ENCODE results near the gene LRMDA. TPM values are rescaled to one million over a fixed set of nuclear protein-coding genes. Genes with fewer than 3 reads are reported as not detected.

Gene LRMDA
- total and polyA plus RNA-seq, 2 of the 4 experiments (the other 2 are of a cell fraction) = 0.07 TPM; not detected in 1

DNA sequence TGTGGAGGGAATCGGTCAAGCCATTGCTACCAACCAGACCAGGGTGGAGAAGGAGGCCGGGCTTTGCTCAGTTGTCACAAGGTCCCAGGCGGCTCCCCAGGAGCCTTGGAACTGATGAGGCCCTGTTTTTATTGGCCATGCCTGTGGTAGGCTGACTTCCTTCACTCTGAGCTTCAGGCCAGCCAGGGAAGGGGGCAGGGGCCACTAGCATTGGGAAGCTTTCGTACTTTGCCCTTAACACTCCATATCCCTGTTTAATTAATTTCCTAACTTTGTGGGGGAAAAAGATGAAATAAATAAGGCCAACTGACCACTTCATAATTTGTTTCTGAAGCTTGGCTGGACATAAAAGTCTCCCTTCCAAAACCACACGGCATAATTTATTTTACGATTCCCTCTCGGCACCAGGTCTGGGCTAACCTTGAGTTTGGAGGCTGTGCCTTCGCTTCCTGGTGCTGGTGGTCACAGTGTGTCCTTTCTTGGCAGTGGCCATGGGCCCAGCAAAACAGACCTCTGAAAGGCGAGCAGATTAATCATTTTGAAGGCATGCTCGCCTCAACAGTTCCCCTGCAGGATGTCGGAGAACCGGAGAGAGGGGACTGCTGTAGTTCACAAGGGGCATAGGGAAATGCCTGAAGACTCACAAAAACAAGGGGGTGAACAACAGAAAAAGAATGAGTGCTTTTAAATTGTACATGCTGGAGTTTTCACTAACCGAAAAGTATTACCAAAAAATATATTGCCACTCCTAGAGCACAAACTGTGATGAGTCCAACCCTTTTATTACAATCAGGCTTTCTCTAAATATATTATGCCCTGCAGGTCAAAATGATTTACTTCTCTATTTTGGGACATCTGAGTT, 966.0 kb downstream of the LRMDA start:
- DNase-seq = no peak
- H3K9me1 ChIP-seq (ENCODE audit: insufficient read depth, low read length) = no peaks in the 10 kb centered on the region
- H3K56ac ChIP-seq (ENCODE audit: extremely low read depth, insufficient read depth, low read length) = no peak overlapping the region
- ATAC-seq (ENCODE audit: low read depth) = no peak
- H3K4ac ChIP-seq (ENCODE audit: low read depth, low read length) = peak overlapping the region; percentile 73
- TF ChIP-seq NFE2L2 (IDR thresholded peaks at IDR 0.05; ENCODE audit: low read depth, low read length) = no peak
- TF ChIP-seq RFX5 (IDR thresholded peaks at IDR 0.05; ENCODE audit: low read depth, low read length) = no peak
- TF ChIP-seq, protein P1, sequence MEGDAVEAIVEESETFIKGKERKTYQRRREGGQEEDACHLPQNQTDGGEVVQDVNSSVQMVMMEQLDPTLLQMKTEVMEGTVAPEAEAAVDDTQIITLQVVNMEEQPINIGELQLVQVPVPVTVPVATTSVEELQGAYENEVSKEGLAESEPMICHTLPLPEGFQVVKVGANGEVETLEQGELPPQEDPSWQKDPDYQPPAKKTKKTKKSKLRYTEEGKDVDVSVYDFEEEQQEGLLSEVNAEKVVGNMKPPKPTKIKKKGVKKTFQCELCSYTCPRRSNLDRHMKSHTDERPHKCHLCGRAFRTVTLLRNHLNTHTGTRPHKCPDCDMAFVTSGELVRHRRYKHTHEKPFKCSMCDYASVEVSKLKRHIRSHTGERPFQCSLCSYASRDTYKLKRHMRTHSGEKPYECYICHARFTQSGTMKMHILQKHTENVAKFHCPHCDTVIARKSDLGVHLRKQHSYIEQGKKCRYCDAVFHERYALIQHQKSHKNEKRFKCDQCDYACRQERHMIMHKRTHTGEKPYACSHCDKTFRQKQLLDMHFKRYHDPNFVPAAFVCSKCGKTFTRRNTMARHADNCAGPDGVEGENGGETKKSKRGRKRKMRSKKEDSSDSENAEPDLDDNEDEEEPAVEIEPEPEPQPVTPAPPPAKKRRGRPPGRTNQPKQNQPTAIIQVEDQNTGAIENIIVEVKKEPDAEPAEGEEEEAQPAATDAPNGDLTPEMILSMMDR (conservative IDR thresholded peaks at IDR 0.05; ENCODE audit: low read depth, low read length) = no peak
- no peak for TF ChIP-seq BHLHE40 (IDR thresholded peaks at IDR 0.05; ENCODE audit: low read depth, low read length)
- peak overlapping the region; percentile 80 for H2AFZ ChIP-seq (replicated peaks; ENCODE audit: low read length, poor library complexity)
- no peak overlapping the region for H3K9ac ChIP-seq (ENCODE audit: low read depth, low read length)
- H3K14ac ChIP-seq (replicated peaks; ENCODE audit: low read depth, low read length) = 0 out of 2 replicates have a peak overlapping the region, but pooled peaks have one; percentile 39
- peak overlapping the region; percentile 23; the same call in 1 of the 2 replicates for H4K91ac ChIP-seq (ENCODE audit: insufficient read depth, low read depth, low read length)
- ChIA-PET CTCF (no interaction called here), POLR2A (ENCODE audit: unreplicated experiment) (interaction anchor here (0.6 kb wide), 1 partner anchor 33 kb away, joined by 3 read pairs; no protein-coding TSS in a partner anchor)
- H3K4me3 ChIP-seq (ENCODE audit: insufficient read depth, low read depth, low read length) = no peak overlapping the region
- H3K4me2 ChIP-seq (ENCODE audit: low read depth, low read length) = no peak overlapping the region
- H2BK15ac ChIP-seq (ENCODE audit: low read depth, low read length) = no peak overlapping the region
- H2BK20ac ChIP-seq (ENCODE audit: low read depth, low read length) = peak overlapping the region; percentile 53; the same call in 1 of the 2 replicates
- BruUV-seq (replicated peaks) = no TSS peak
- H3K27ac ChIP-seq (ENCODE audit: insufficient read depth, low read length) = no peak overlapping the region
- H3K4me1 ChIP-seq (ENCODE audit: control insufficient read depth, insufficient read depth, low read length) = peaks cover 5% of the 10 kb centered on the region; the same call in 1 of the 2 replicates
- peak overlapping the region in 1 of 2 experiments; percentile 67; a peak in 1 of 4 replicates for H4K8ac ChIP-seq (ENCODE audit: low read depth in 2 of 2, low read length in 2 of 2)
- peak overlapping the region; percentile 64; the same call in 1 of the 2 replicates for H4K5ac ChIP-seq (ENCODE audit: low read depth, low read length)
- no peak overlapping the region for H2BK5ac ChIP-seq (ENCODE audit: low read depth, low read length, poor library complexity, severe bottlenecking)
- no peaks in the 10 kb centered on the region for H3K9me3 ChIP-seq (ENCODE audit: control insufficient read depth, insufficient read depth, low read length)
- intact Hi-C loops (cut with micrococcal nuclease) = no loop called here
- H3K36me3 ChIP-seq (ENCODE audit: control insufficient read depth, insufficient read depth, low read length) = no peaks in the 10 kb centered on the region
- peak overlapping the region; percentile 49 for H2BK120ac ChIP-seq (ENCODE audit: low read depth, low read length)
- no peaks in the 10 kb centered on the region for H4K20me1 ChIP-seq (ENCODE audit: insufficient read depth, low read length)
- no CpG with 5 or more reads among the region's 13 CpGs for WGBS, 2 experiments (ENCODE audit: extremely low coverage in 2 of 2, insufficient read length in 1 of 2)
- H3K23ac ChIP-seq (ENCODE audit: low read depth, low read length) = no peak overlapping the region
- H2AK5ac ChIP-seq (ENCODE audit: low read depth, low read length) = no peak overlapping the region; the same call in 1 of the 2 replicates
- dilution Hi-C loops (cut with HindIII; ENCODE audit: low sequenced_read_pairs, unreplicated experiment) = no loop called here
- no peaks in the 10 kb centered on the region for H3K79me1 ChIP-seq (ENCODE audit: low read depth in 1 of 2, low read length in 2 of 2)
- H2AK9ac ChIP-seq (replicated peaks; ENCODE audit: low read depth, low read length, poor library complexity) = no peak overlapping the region
- H3K18ac ChIP-seq (ENCODE audit: low read depth, low read length) = peak overlapping the region; percentile 28; the same call in 1 of the 2 replicates
- no peaks in the 10 kb centered on the region for H3K27me3 ChIP-seq (ENCODE audit: control insufficient read depth, insufficient read depth, low read length)
- in situ Hi-C loops (cut with MboI; ENCODE audit: low sequenced_read_pairs) = no loop called here

Measured in IMR-90 (cell line).